Naive thymus-derived CD4-positive, alpha-beta T cell (primary cell): ENCODE data around the gene FAF1. TPM values are rescaled to one million over a fixed set of nuclear protein-coding genes. Genes with fewer than 3 reads are reported as not detected.

ENCODE experiments used
- ATAC-seq: fragments of 150-1000 bp; cut with Tn5 transposase; 2 replicates; pipeline ENCODE4 v1.10.0; 2021; ENCODE audit warnings: mild to moderate bottlenecking, moderate library complexity
- CTCF ChIA-PET: fragments of 350-600 bp; sonication (Branson Sonifier 250); formaldehyde crosslinking; loops from one replicate; lab custom pipeline; 2021; ENCODE audit warnings: antibody characterized with exemption; lab: Charles Lee
- POLR2A ChIA-PET: fragments of 350-600 bp; sonication (Branson Sonifier 250); formaldehyde crosslinking; loops from one replicate; lab custom pipeline; 2021; ENCODE audit warnings: antibody characterized with exemption, inconsistent platforms; lab: Charles Lee
- DNase-seq, 9 donors: peaks; one replicate each; pipeline versions ENCODE4 v3.0.0 to v3.0.0-alpha.2; 2020 to 2022; ENCODE audit warnings: mixed read lengths in 1 of 9
- H3K27ac ChIP-seq: one replicate; pipeline ENCODE4 v1.7.0; 2013; ENCODE audit warnings: mild to moderate bottlenecking, low read depth, low read length, moderate library complexity
- H3K27me3 ChIP-seq, 2 donors: one replicate each; pipeline ENCODE4 v1.7.0; 2013; ENCODE audit warnings: low read length in 2 of 2, mild to moderate bottlenecking in 2 of 2, moderate library complexity in 2 of 2; ENCODE audit not compliant: control insufficient read depth in 2 of 2, insufficient read depth in 2 of 2
- H3K36me3 ChIP-seq, 3 experiments: 1 replicate in 2 of 3; 2 replicates in 1 of 3; pipeline ENCODE4 v1.7.0; 2013; ENCODE audit warnings: low read length in 3 of 3, mild to moderate bottlenecking in 3 of 3, moderate library complexity in 1 of 3; ENCODE audit not compliant: insufficient read depth in 3 of 3, control insufficient read depth in 2 of 3
- H3K4me1 ChIP-seq, 2 donors: one replicate each; pipeline ENCODE4 v1.7.0; 2013; ENCODE audit warnings: low read length in 2 of 2, mild to moderate bottlenecking in 2 of 2, moderate library complexity in 1 of 2; ENCODE audit not compliant: control insufficient read depth in 2 of 2, insufficient read depth in 2 of 2
- H3K4me3 ChIP-seq: 2 replicates; pipeline ENCODE4 v1.7.0; 2013; ENCODE audit warnings: mild to moderate bottlenecking, low read length
- H3K9me3 ChIP-seq, 3 experiments: 1 replicate in 2 of 3; 2 replicates in 1 of 3; pipeline ENCODE4 v1.7.0; 2013; ENCODE audit warnings: low read length in 3 of 3; ENCODE audit not compliant: control insufficient read depth in 2 of 3
- H3K27ac Mint-ChIP-seq, 9 donors: one replicate each; pipeline ENCODE4 v1.8.0; 2020 to 2022; ENCODE audit warnings: mixed read lengths in 9 of 9, mild to moderate bottlenecking in 8 of 9, moderate library complexity in 5 of 9, inconsistent platforms in 2 of 9
- H3K27me3 Mint-ChIP-seq, 5 donors: one replicate each; pipeline ENCODE4 v1.8.0; 2021 to 2022; ENCODE audit warnings: mixed read lengths in 5 of 5, mild to moderate bottlenecking in 1 of 5
- H3K36me3 Mint-ChIP-seq, 5 donors: one replicate each; pipeline ENCODE4 v1.8.0; 2020 to 2022; ENCODE audit warnings: mixed read lengths in 5 of 5, mild to moderate bottlenecking in 3 of 5, inconsistent platforms in 1 of 5
- H3K4me1 Mint-ChIP-seq, 7 donors: one replicate each; pipeline ENCODE4 v1.8.0; 2020 to 2022; ENCODE audit warnings: mixed read lengths in 7 of 7, mild to moderate bottlenecking in 3 of 7, inconsistent platforms in 1 of 7
- H3K4me3 Mint-ChIP-seq, 10 donors: one replicate each; pipeline ENCODE4 v1.8.0; 2020 to 2022; ENCODE audit warnings: mild to moderate bottlenecking in 10 of 10, mixed read lengths in 10 of 10, moderate library complexity in 6 of 10, inconsistent platforms in 2 of 10
- H3K9me3 Mint-ChIP-seq, 11 donors: one replicate each; pipeline ENCODE4 v1.8.0; 2020 to 2022; ENCODE audit warnings: mixed read lengths in 11 of 11, mild to moderate bottlenecking in 4 of 11, inconsistent platforms in 1 of 11, moderate library complexity in 1 of 11
- intact Hi-C, 2 donors: fragments of 100-400 bp; cut with micrococcal nuclease; formaldehyde crosslinking; loops; one replicate each; pipeline ENCODE4 v1.15.1; 2023
- polyA plus RNA-seq, 2 donors: library from polyadenylated mRNA; unstranded; fragments of 300-500 nt; fragmentation: Illumina TruSeq; gene quantifications; one replicate each; pipeline ENCODE4 v1.2.3, GENCODE V29; 2021
- total RNA-seq, 6 experiments: library from RNA in 5 of 6; stranded (reverse) in 5 of 6; gene quantifications; 1 replicate in 5 of 6; 2 replicates in 1 of 6; pipeline ENCODE4 v1.2.3 and lab custom pipeline; 2021 to 2026

Gene FAF1
- total and polyA plus RNA-seq, 7 experiments from 2014 or later, result 36.9 to 66.6 (median 48.5) TPM

DNA sequence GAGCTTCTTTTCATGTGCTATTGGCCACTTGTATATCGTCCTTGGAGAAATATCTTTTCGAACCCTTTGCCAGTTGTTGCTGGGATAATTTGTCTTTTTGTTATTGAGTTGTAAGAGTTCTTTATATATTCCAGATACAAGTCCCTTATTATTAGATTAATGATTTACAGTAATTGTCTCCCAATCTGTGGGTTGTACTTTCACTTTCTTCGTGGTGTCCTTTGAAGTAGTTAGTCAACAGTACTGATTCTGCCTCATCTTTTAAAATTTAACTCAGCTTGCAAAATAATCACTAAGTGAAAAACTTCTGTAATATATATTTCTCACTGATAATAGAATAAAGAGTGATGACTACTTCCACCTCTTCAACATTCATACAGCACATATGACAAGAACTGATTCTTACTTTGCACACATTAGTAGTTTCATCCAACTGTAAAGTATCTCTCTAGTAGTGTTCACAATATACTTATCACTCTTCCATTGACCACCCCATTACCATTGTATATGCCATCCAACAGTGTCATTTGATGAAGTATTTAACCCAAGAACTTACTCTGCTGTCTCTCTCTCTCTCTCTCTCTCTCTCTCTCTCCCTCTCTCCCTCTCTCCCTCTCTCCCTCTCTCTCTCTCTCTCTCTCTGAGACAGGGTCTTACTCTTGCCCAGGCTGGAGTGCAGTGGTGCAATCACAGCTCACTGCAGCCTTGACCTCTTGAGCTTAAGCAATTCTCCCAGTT lies 432.6 kb downstream of the FAF1 start:
- Histone ChIP-seq H3K27ac (no peak overlapping the region), H3K36me3 (peaks cover 0 to 7% (median 0%) of the 10 kb centered on the region in 3 experiments), H3K9me3 (peaks cover 0 to 3% (median 0%) of the 10 kb centered on the region in 3 experiments), H3K4me3 (no peak overlapping the region), H3K27me3 (no peaks in the 10 kb centered on the region), H3K4me1 (no peaks in the 10 kb centered on the region)
- H3K36me3 Mint-ChIP-seq, result peaks cover 20 to 79% (median 72%) of the 10 kb centered on the region in 5 donors
- H3K27me3 Mint-ChIP-seq, result no peaks in the 10 kb centered on the region
- peaks cover 0 to 6% (median 0%) of the 10 kb centered on the region in 7 donors for H3K4me1 Mint-ChIP-seq
- ATAC-seq (no peak), DNase-seq (no peak)
- intact Hi-C loops, result no loop called here
- peaks cover 3 to 29% (median 10%) of the 10 kb centered on the region in 11 donors for H3K9me3 Mint-ChIP-seq
- ChIA-PET CTCF (no interaction called here), POLR2A (interaction anchor here (0.6 kb wide), 1 partner anchor 101 kb away, joined by 11 read pairs; no protein-coding TSS in a partner anchor)
- H3K27ac Mint-ChIP-seq, result no peak overlapping the region
- H3K4me3 Mint-ChIP-seq, result no peak overlapping the region

DNA sequence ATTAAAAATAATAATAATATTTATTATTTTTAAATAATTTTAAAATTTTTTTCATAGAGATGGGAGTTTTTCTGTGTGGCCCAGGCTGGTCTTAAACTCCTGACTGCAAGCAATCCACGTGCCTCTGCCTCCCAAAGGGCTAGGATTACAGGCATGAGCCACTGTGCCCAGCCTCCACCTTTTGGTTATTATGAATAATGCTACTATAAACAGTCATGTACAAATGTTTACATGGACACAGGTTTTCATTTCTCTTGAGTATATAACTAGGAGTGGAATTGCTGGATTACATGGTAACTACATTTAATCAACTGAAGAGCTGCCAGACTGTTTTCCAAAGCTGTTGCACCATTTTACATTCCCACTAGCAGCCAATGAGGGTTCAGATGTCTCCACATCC lies 433.6 kb downstream of the FAF1 start:
- H3K4me1 Mint-ChIP-seq, result peaks cover 0 to 6% (median 0%) of the 10 kb centered on the region in 7 donors
- ChIA-PET POLR2A (no interaction called here), CTCF (no interaction called here)
- no peaks in the 10 kb centered on the region for H3K27me3 ChIP-seq
- peaks cover 20 to 87% (median 74%) of the 10 kb centered on the region in 5 donors for H3K36me3 Mint-ChIP-seq
- H3K27ac ChIP-seq, result no peak overlapping the region
- no peak overlapping the region for H3K4me3 Mint-ChIP-seq
- peaks cover 3 to 29% (median 10%) of the 10 kb centered on the region in 11 donors for H3K9me3 Mint-ChIP-seq
- no peaks in the 10 kb centered on the region for H3K4me1 ChIP-seq
- H3K27me3 Mint-ChIP-seq, result no peaks in the 10 kb centered on the region
- H3K4me3 ChIP-seq, result no peak overlapping the region
- DNase-seq, result no peak
- ATAC-seq, result no peak
- no peak overlapping the region for H3K27ac Mint-ChIP-seq
- peaks cover 0 to 3% (median 0%) of the 10 kb centered on the region in 3 experiments for H3K9me3 ChIP-seq
- intact Hi-C loops, result no loop called here
- peaks cover 0 to 7% (median 0%) of the 10 kb centered on the region in 3 experiments for H3K36me3 ChIP-seq

DNA sequence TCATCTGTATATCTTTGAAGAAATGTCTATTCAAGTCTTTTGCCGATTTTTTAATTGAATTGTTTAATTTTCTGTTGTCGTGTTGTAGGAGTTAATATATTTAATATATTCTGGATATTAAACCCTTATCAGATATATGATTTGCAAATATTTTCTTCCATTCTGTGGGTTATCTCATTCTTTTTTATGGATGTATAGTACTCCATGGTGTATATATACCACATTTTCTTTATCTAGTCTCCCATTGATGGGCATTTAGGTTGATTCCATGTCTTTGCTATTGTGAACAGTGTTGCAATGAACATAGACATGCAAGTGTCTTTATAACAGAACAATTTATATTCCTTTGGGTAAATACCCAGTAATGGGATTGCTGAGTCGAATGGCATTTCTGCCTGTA lies 436.5 kb downstream of the FAF1 start:
- H3K36me3 Mint-ChIP-seq, result peaks cover 19 to 78% (median 63%) of the 10 kb centered on the region in 5 donors
- H3K36me3 ChIP-seq, result peaks cover 0 to 4% (median 0%) of the 10 kb centered on the region in 3 experiments
- no peak overlapping the region for H3K27ac ChIP-seq
- no peak overlapping the region for H3K4me3 Mint-ChIP-seq
- H3K27me3 Mint-ChIP-seq, result no peaks in the 10 kb centered on the region
- intact Hi-C loops, result no loop called here
- CTCF ChIA-PET, result no interaction called here
- ATAC-seq (no peak), DNase-seq (no peak)
- H3K27me3 ChIP-seq, result no peaks in the 10 kb centered on the region
- no peaks in the 10 kb centered on the region for H3K4me1 ChIP-seq
- peaks cover 0 to 3% (median 0%) of the 10 kb centered on the region in 3 experiments for H3K9me3 ChIP-seq
- no peak overlapping the region for H3K4me3 ChIP-seq
- POLR2A ChIA-PET, result no interaction called here
- H3K4me1 Mint-ChIP-seq, result peaks cover 0 to 6% (median 0%) of the 10 kb centered on the region in 7 donors
- H3K9me3 Mint-ChIP-seq, result peaks cover 3 to 29% (median 10%) of the 10 kb centered on the region in 11 donors
- no peak overlapping the region for H3K27ac Mint-ChIP-seq

DNA sequence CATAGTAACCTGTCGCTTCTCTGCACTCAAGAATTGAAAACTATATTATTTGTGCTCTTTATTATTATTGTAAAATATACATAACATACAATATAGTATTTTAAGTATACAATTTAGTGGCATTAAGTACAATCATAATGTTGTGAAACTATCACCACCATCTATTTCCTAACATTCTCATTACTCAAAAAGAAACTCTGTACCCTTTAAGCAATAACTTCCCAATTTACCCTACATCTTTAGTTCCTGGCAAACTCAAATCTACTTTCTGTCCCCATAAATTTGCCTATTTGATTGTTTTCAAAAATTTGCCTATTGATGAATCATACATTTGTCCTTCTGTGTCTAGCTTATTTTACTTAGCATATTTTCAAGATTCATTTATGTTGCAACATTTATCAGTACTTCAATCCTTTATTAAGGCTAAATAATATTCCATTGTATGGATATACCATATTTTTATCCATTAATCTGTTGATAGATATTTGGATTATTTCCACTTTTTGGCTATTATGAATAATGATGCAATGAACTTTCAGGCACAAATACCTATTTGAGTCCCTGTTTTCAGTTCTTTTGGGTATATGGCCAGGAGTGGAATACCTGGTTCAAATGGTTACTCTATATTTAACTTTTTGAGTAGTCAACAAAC lies 437.2 kb downstream of the FAF1 start:
- CTCF ChIA-PET, result no interaction called here
- no peak overlapping the region for H3K4me3 Mint-ChIP-seq
- POLR2A ChIA-PET, result no interaction called here
- intact Hi-C loops, result no loop called here
- Histone ChIP-seq H3K36me3 (peaks cover 0 to 2% (median 0%) of the 10 kb centered on the region in 3 experiments), H3K27ac (no peak overlapping the region), H3K4me1 (no peaks in the 10 kb centered on the region), H3K9me3 (peaks cover 0 to 3% (median 0%) of the 10 kb centered on the region in 3 experiments), H3K27me3 (no peaks in the 10 kb centered on the region), H3K4me3 (no peak overlapping the region)
- DNase-seq, result no peak
- peaks cover 19 to 77% (median 56%) of the 10 kb centered on the region in 5 donors for H3K36me3 Mint-ChIP-seq
- H3K9me3 Mint-ChIP-seq, result peaks cover 3 to 29% (median 10%) of the 10 kb centered on the region in 11 donors
- ATAC-seq, result no peak
- H3K27me3 Mint-ChIP-seq, result no peaks in the 10 kb centered on the region
- peaks cover 0 to 6% (median 0%) of the 10 kb centered on the region in 7 donors for H3K4me1 Mint-ChIP-seq
- no peak overlapping the region for H3K27ac Mint-ChIP-seq

DNA sequence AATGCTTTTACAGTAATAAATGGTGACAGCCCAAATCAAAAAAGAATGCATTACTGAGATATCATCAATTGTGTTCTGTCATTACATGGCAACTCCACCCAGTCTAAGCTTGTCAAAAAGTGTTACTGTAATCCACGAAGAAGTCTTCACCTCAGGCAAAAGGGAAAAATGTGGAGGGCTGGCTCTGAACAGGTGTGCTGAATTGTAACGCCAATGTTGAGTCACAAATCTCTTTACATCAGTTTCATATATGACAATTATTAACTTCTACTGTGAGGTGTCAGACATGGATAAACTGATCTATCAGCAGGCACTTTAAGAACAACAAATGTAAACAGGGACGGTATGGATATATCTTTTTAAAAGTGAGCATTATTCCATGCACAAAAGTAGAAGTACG lies 438.4 kb downstream of the FAF1 start:
- POLR2A ChIA-PET, result no interaction called here
- Mint-ChIP-seq H3K27ac (no peak overlapping the region), H3K4me3 (no peak overlapping the region), H3K4me1 (no peaks in the 10 kb centered on the region), H3K9me3 (peaks cover 3 to 29% (median 10%) of the 10 kb centered on the region in 11 donors), H3K36me3 (peaks cover 19 to 72% (median 51%) of the 10 kb centered on the region in 5 donors), H3K27me3 (no peaks in the 10 kb centered on the region)
- H3K4me3 ChIP-seq, result no peak overlapping the region
- no peaks in the 10 kb centered on the region for H3K36me3 ChIP-seq
- no peaks in the 10 kb centered on the region for H3K27me3 ChIP-seq
- intact Hi-C loops, result no loop called here
- no peaks in the 10 kb centered on the region for H3K4me1 ChIP-seq
- no peak overlapping the region for H3K27ac ChIP-seq
- peaks cover 0 to 3% (median 0%) of the 10 kb centered on the region in 3 experiments for H3K9me3 ChIP-seq
- no peak for DNase-seq
- no peak for ATAC-seq
- CTCF ChIA-PET, result no interaction called here

DNA sequence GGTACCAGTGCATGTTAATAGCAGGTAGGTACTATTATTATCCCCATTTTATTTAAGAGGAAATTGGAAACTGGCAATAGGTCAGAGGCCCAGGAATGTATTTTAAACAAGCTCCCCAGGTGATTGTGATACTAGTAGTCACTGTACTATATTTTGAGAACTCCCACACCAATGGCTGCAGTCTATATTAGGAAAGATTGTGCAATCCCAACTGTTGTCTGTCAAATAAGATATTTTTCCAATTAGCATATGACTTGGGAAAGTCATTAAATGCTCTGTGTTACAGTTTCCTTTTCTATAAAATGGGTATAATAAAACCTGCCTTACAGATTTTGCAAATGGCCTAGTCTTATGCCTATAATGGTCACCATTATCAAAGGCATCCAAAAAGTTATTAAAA lies 442.6 kb downstream of the FAF1 start:
- no peaks in the 10 kb centered on the region for H3K4me1 ChIP-seq
- no peaks in the 10 kb centered on the region for H3K9me3 ChIP-seq
- CTCF ChIA-PET, result no interaction called here
- H3K27ac Mint-ChIP-seq, result no peak overlapping the region
- no peaks in the 10 kb centered on the region for H3K27me3 Mint-ChIP-seq
- no peaks in the 10 kb centered on the region for H3K27me3 ChIP-seq
- peaks cover 0 to 10% (median 4%) of the 10 kb centered on the region in 11 donors for H3K9me3 Mint-ChIP-seq
- H3K4me1 Mint-ChIP-seq, result no peaks in the 10 kb centered on the region
- H3K4me3 Mint-ChIP-seq, result no peak overlapping the region
- peaks cover 5 to 82% (median 58%) of the 10 kb centered on the region in 5 donors for H3K36me3 Mint-ChIP-seq
- H3K36me3 ChIP-seq, result peaks cover 0 to 5% (median 0%) of the 10 kb centered on the region in 3 experiments
- POLR2A ChIA-PET, result no interaction called here
- no peak overlapping the region for H3K4me3 ChIP-seq
- no peak overlapping the region for H3K27ac ChIP-seq
- no peak for DNase-seq
- intact Hi-C loops, result no loop called here
- ATAC-seq, result no peak
